IMR-90 (cell line): ENCODE data around the gene RPS15. TPM values are rescaled to one million over a fixed set of nuclear protein-coding genes. Genes with fewer than 3 reads are reported as not detected.

Experiments used
- ATAC-seq: fragments of 200-7000 bp; cut with Tn5 transposase; 2 replicates; pipeline ENCODE4 v1.9.1; 2020; ENCODE audit warnings: low read depth, mild to moderate bottlenecking, moderate library complexity
- BruUV-seq: library from RNA; stranded (reverse); fragments of 400-500 nt; replicated peaks from 2 replicates; lab custom pipeline; 2021; lab: Mats Ljungman, UMichigan
- CTCF ChIA-PET: fragments of 300-600 bp; formaldehyde crosslinking; extraction: SDS; loops from one replicate; lab custom pipeline; 2021; ENCODE audit warnings: antibody characterized with exemption; lab: Yijun Ruan, JAX
- POLR2A ChIA-PET: fragments of 300-600 bp; sonication (Branson Sonifier 250); formaldehyde crosslinking; loops from one replicate; lab custom pipeline; 2022; ENCODE audit warnings: antibody characterized with exemption; ENCODE audit not compliant: unreplicated experiment; lab: Charles Lee
- DNase-seq: peaks from one replicate; pipeline ENCODE4 v3.0.0; 2013
- H2AFZ ChIP-seq: replicated peaks from 2 replicates; pipeline ENCODE3; 2013; ENCODE audit warnings: low read length, mild to moderate bottlenecking; ENCODE audit not compliant: poor library complexity
- H2AK5ac ChIP-seq: 2 replicates; pipeline ENCODE4 v1.6.1; 2013; ENCODE audit warnings: low read depth, low read length, inconsistent platforms
- H2AK9ac ChIP-seq: replicated peaks from 2 replicates; pipeline ENCODE3; 2013; ENCODE audit warnings: mild to moderate bottlenecking, low read depth, low read length, moderate library complexity; ENCODE audit not compliant: poor library complexity
- H2BK120ac ChIP-seq: 2 replicates; pipeline ENCODE4 v1.6.1; 2013; ENCODE audit warnings: low read depth, low read length, inconsistent platforms
- H2BK15ac ChIP-seq: 3 replicates; pipeline ENCODE4 v1.6.1; 2013; ENCODE audit warnings: low read depth, low read length, inconsistent platforms
- H2BK20ac ChIP-seq: 2 replicates; pipeline ENCODE4 v1.6.1; 2013; ENCODE audit warnings: low read depth, mild to moderate bottlenecking, inconsistent platforms, low read length, moderate library complexity
- H2BK5ac ChIP-seq: 2 replicates; pipeline ENCODE4 v1.6.1; 2013; ENCODE audit warnings: mild to moderate bottlenecking, low read depth, low read length, inconsistent platforms; ENCODE audit not compliant: poor library complexity, severe bottlenecking
- H3K14ac ChIP-seq: replicated peaks from 2 replicates; pipeline ENCODE4 v1.6.1; 2013; ENCODE audit warnings: low read depth, low read length, inconsistent platforms
- H3K18ac ChIP-seq: 2 replicates; pipeline ENCODE4 v1.6.1; 2013; ENCODE audit warnings: low read depth, low read length, control low read depth
- H3K23ac ChIP-seq: 2 replicates; pipeline ENCODE4 v1.6.1; 2013; ENCODE audit warnings: low read depth, low read length, inconsistent platforms
- H3K27ac ChIP-seq: 2 replicates; pipeline ENCODE4 v1.5.1; 2013; ENCODE audit warnings: mild to moderate bottlenecking, control low read depth, low read length; ENCODE audit not compliant: insufficient read depth
- H3K27me3 ChIP-seq: 2 replicates; pipeline ENCODE4 v1.6.1; 2013; ENCODE audit warnings: low read length; ENCODE audit not compliant: control insufficient read depth, insufficient read depth
- H3K36me3 ChIP-seq: 2 replicates; pipeline ENCODE4 v1.6.1; 2013; ENCODE audit warnings: low read length, mixed read lengths; ENCODE audit not compliant: control insufficient read depth, insufficient read depth
- H3K4ac ChIP-seq: 2 replicates; pipeline ENCODE4 v1.6.1; 2013; ENCODE audit warnings: low read depth, low read length, inconsistent platforms
- H3K4me1 ChIP-seq: 2 replicates; pipeline ENCODE4 v1.6.1; 2013; ENCODE audit warnings: low read length, mixed read lengths; ENCODE audit not compliant: control insufficient read depth, insufficient read depth
- H3K4me2 ChIP-seq: 2 replicates; pipeline ENCODE4 v1.6.1; 2013; ENCODE audit warnings: low read depth, mild to moderate bottlenecking, control low read depth, low read length, moderate library complexity
- H3K4me3 ChIP-seq: 2 replicates; pipeline ENCODE4 v1.5.1; 2013; ENCODE audit warnings: low read depth, mild to moderate bottlenecking, control low read depth, low read length, moderate library complexity; ENCODE audit not compliant: insufficient read depth
- H3K56ac ChIP-seq: 2 replicates; pipeline ENCODE4 v1.6.1; 2013; ENCODE audit warnings: low read length, inconsistent platforms; ENCODE audit not compliant: insufficient read depth; ENCODE audit errors: extremely low read depth
- H3K79me1 ChIP-seq, 2 experiments: 2 replicates each; pipeline ENCODE4 v1.6.1; 2013; ENCODE audit warnings: low read length in 2 of 2, inconsistent platforms in 1 of 2, low read depth in 1 of 2
- H3K9ac ChIP-seq: 2 replicates; pipeline ENCODE4 v1.6.1; 2013; ENCODE audit warnings: low read depth, low read length, control low read depth
- H3K9me1 ChIP-seq: 2 replicates; pipeline ENCODE4 v1.6.1; 2013; ENCODE audit warnings: low read length, inconsistent platforms; ENCODE audit not compliant: insufficient read depth
- H3K9me3 ChIP-seq: 2 replicates; pipeline ENCODE4 v1.6.1; 2013; ENCODE audit warnings: low read length; ENCODE audit not compliant: control insufficient read depth, insufficient read depth
- H4K20me1 ChIP-seq: 2 replicates; pipeline ENCODE4 v1.6.1; 2013; ENCODE audit warnings: low read length, inconsistent platforms; ENCODE audit not compliant: insufficient read depth
- H4K5ac ChIP-seq: 2 replicates; pipeline ENCODE4 v1.6.1; 2013; ENCODE audit warnings: mild to moderate bottlenecking, low read depth, low read length, control low read depth
- H4K8ac ChIP-seq, 2 experiments: 2 replicates each; pipeline ENCODE4 v1.6.1; 2013; ENCODE audit warnings: low read depth in 2 of 2, low read length in 2 of 2, control low read depth in 1 of 2, inconsistent platforms in 1 of 2
- H4K91ac ChIP-seq: 2 replicates; pipeline ENCODE4 v1.6.1; 2013; ENCODE audit warnings: low read depth, low read length, inconsistent platforms; ENCODE audit not compliant: insufficient read depth
- BHLHE40 ChIP-seq: fragments of 150-350 bp; IDR thresholded peaks from 2 replicates; pipeline ENCODE4 v1.6.1; 2016; ENCODE audit warnings: mild to moderate bottlenecking, low read depth, low read length
- CEBPB ChIP-seq: IDR thresholded peaks from 2 replicates; pipeline ENCODE4 v1.6.1; 2012; ENCODE audit warnings: low read depth, low read length, improper control_type of control experiment
- CHD1 ChIP-seq: IDR thresholded peaks from 2 replicates; pipeline ENCODE4 v1.6.1; 2012; ENCODE audit warnings: low read depth, low read length, improper control_type of control experiment
- CTCF ChIP-seq: conservative IDR thresholded peaks from 2 replicates; pipeline ENCODE4 v1.5.1; 2012; ENCODE audit warnings: mild to moderate bottlenecking, low read depth, low read length, improper control_type of control experiment
- ELK1 ChIP-seq: fragments of 150-350 bp; IDR thresholded peaks from 2 replicates; pipeline ENCODE4 v1.6.1; 2016; ENCODE audit warnings: low read depth, mild to moderate bottlenecking, low read length, moderate library complexity, borderline replicate concordance
- FOS ChIP-seq: fragments of 150-350 bp; IDR thresholded peaks from 2 replicates; pipeline ENCODE4 v1.6.1; 2016; ENCODE audit warnings: low read depth, low read length
- MAFK ChIP-seq: IDR thresholded peaks from 2 replicates; pipeline ENCODE4 v1.6.1; 2012; ENCODE audit warnings: low read depth, low read length, improper control_type of control experiment
- MAZ ChIP-seq: IDR thresholded peaks from 2 replicates; pipeline ENCODE4 v1.6.1; 2012; ENCODE audit warnings: low read depth, mild to moderate bottlenecking, low read length, improper control_type of control experiment, moderate library complexity, borderline replicate concordance
- MXI1 ChIP-seq: IDR thresholded peaks from 2 replicates; pipeline ENCODE4 v1.6.1; 2012; ENCODE audit warnings: low read depth, mild to moderate bottlenecking, low read length, moderate library complexity, borderline replicate concordance
- NFE2L2 ChIP-seq: fragments of 150-350 bp; IDR thresholded peaks from 2 replicates; pipeline ENCODE4 v1.6.1; 2016; ENCODE audit warnings: low read depth, mild to moderate bottlenecking, low read length
- POLR2A ChIP-seq: IDR thresholded peaks from 2 replicates; pipeline ENCODE4 v1.6.1; 2012; ENCODE audit warnings: mild to moderate bottlenecking, low read depth, low read length
- RAD21 ChIP-seq: IDR thresholded peaks from 2 replicates; pipeline ENCODE4 v1.6.1; 2012; ENCODE audit warnings: low read length, improper control_type of control experiment
- RCOR1 ChIP-seq: IDR thresholded peaks from 2 replicates; pipeline ENCODE4 v1.6.1; 2012; ENCODE audit warnings: mild to moderate bottlenecking, low read length, improper control_type of control experiment; ENCODE audit not compliant: insufficient replicate concordance
- RFX5 ChIP-seq: IDR thresholded peaks from 2 replicates; pipeline ENCODE4 v1.8.0; 2012; ENCODE audit warnings: low read depth, mild to moderate bottlenecking, low read length, moderate library complexity
- SMC3 ChIP-seq: fragments of 150-350 bp; IDR thresholded peaks from 2 replicates; pipeline ENCODE4 v1.6.1; 2016; ENCODE audit warnings: low read depth, mild to moderate bottlenecking, antibody characterized with exemption, low read length, moderate library complexity
- USF2 ChIP-seq: fragments of 150-350 bp; IDR thresholded peaks from 2 replicates; pipeline ENCODE4 v1.6.1; 2017; ENCODE audit warnings: mild to moderate bottlenecking, antibody characterized with exemption, low read length, low read depth
- WGBS, 2 experiments: methylation state at CpG; one replicate each; pipeline versions ENCODE4 v1.1.5 to v1.1.7; 2013; ENCODE audit warnings: missing lambda C conversion rate in 2 of 2; ENCODE audit not compliant: insufficient read length in 1 of 2; ENCODE audit errors: extremely low coverage in 2 of 2; 5-methylcytosine and 5-hydroxymethylcytosine counted together
- dilution Hi-C: fragments of 300-500 bp; cut with HindIII; formaldehyde crosslinking; loops from one replicate; pipeline ENCODE4 v1.14.3; 2018; ENCODE audit warnings: low sequenced_read_pairs; ENCODE audit not compliant: unreplicated experiment
- in situ Hi-C: fragments of 300-500 bp; cut with MboI; formaldehyde crosslinking; loops from 3 replicates; pipeline ENCODE4 v1.14.3; 2019; ENCODE audit warnings: low sequenced_read_pairs, inconsistent platforms, mixed read lengths
- intact Hi-C: fragments of 100-400 bp; cut with micrococcal nuclease; formaldehyde crosslinking; loops from 2 replicates; pipeline ENCODE4 v1.10.0; 2022
- polyA plus RNA-seq, 3 experiments: library from polyadenylated mRNA; depleted of rRNA; stranded (reverse); fragments of >200 nt; gene quantifications; 2 replicates each; pipeline ENCODE4 v1.2.3, GENCODE V29; 2012; ENCODE audit warnings: low replicate concordance in 1 of 3
- total RNA-seq: library from RNA; depleted of rRNA; stranded (reverse); fragments of >200 nt; gene quantifications from 2 replicates; pipeline ENCODE4 v1.2.3, GENCODE V29; 2012

The RPS15 gene
- total and polyA plus RNA-seq, 2 of the 4 experiments (the other 2 are of a cell fraction): 1,179 to 1,855 TPM

- dilution Hi-C loops: no loop called here
- H3K4me1 ChIP-seq: 0 out of 2 replicates have a peak, but pooled peaks cover under 1% of the 10 kb centered on the region
- H3K79me1 ChIP-seq: peaks cover 26 to 82% of the 10 kb centered on the region in 2 experiments
- no peak overlapping the region for H3K4me3 ChIP-seq
- H4K5ac ChIP-seq: no peak overlapping the region
- H3K9me1 ChIP-seq: 0 out of 2 replicates have a peak, but pooled peaks cover 8% of the 10 kb centered on the region
- no peak overlapping the region for H2AFZ ChIP-seq
- no peak overlapping the region for H3K14ac ChIP-seq
- no peak overlapping the region for H2BK15ac ChIP-seq
- no TSS peak for BruUV-seq
- H3K36me3 ChIP-seq: peaks cover 80% of the 10 kb centered on the region
- intact Hi-C loops: no loop called here
- no peak overlapping the region for H3K27ac ChIP-seq
- H3K4me2 ChIP-seq: no peak overlapping the region
- ATAC-seq (no peak), DNase-seq (no peak)
- H3K56ac ChIP-seq: no peak overlapping the region
- H2BK5ac ChIP-seq: no peak overlapping the region
- H3K18ac ChIP-seq: no peak overlapping the region
- no peaks in the 10 kb centered on the region for H3K27me3 ChIP-seq
- no peak overlapping the region for H4K8ac ChIP-seq
- no peak overlapping the region for H2BK20ac ChIP-seq
- in situ Hi-C loops: no loop called here
- H3K23ac ChIP-seq: no peak overlapping the region
- H2AK5ac ChIP-seq: no peak overlapping the region
- H3K9me3 ChIP-seq: no peaks in the 10 kb centered on the region
- peaks cover 80% of the 10 kb centered on the region for H4K20me1 ChIP-seq
- no peak overlapping the region for H3K4ac ChIP-seq
- 67% methylated on average over 10 of the region's 16 CpGs; no CpG with 5 or more reads in 1 of the 2 experiments for WGBS, 2 experiments
- no peak overlapping the region for H2AK9ac ChIP-seq
- no peak overlapping the region for H3K9ac ChIP-seq
- TF ChIP-seq RAD21 (no peak), POLR2A (no peak), CTCF (no peak), MAFK (no peak), SMC3 (no peak), FOS (no peak), USF2 (no peak), RCOR1 (no peak), ELK1 (no peak), CHD1 (no peak), MAZ (no peak), NFE2L2 (no peak), CEBPB (no peak), MXI1 (no peak), RFX5 (no peak), BHLHE40 (no peak)
- POLR2A ChIA-PET: no interaction called here
- H2BK120ac ChIP-seq: no peak overlapping the region
- CTCF ChIA-PET: no interaction called here
- H4K91ac ChIP-seq: no peak overlapping the region
Measured at GRCh38 chr19:1422360-1422759, 15.8 kb upstream of the RPS15 start.
